K562 (cell line): ENCODE measurements around the gene PCED1B. TPM values are rescaled to one million over a fixed set of nuclear protein-coding genes. Genes with fewer than 3 reads are reported as not detected.

Experiments
- ATAC-seq: fragments of 200-7000 bp; cut with Tn5 transposase; 3 replicates; pipeline ENCODE4 v1.9.1; 2020; ENCODE audit warnings: moderate library complexity
- BruUV-seq: library from RNA; stranded (reverse); fragments of 400-500 nt; replicated peaks from 2 replicates; lab custom pipeline; 2021; lab: Mats Ljungman, UMichigan
- CTCF ChIA-PET: fragments of 300-600 bp; formaldehyde crosslinking; extraction: SDS; loops from one replicate; lab custom pipeline; 2021; ENCODE audit warnings: low intra/inter-chr PET ratio; lab: Yijun Ruan, JAX
- POLR2A ChIA-PET: fragments of 300-600, 350-650 bp; sonication (Branson Sonifier 250); formaldehyde crosslinking; extraction: SDS; loops from one replicate; lab custom pipeline; 2021; ENCODE audit warnings: antibody characterized with exemption, inconsistent platforms; lab: Yijun Ruan, JAX
- DNase-seq, 4 experiments: peaks; one replicate each; pipeline versions ENCODE4 v3.0.0 to v3.0.0-alpha.2; 2011 to 2018; ENCODE audit warnings: low spot score in 3 of 4, mixed read lengths in 3 of 4; ENCODE audit errors: extremely low read depth in 1 of 4
- FAIRE-seq: peaks from 2 replicates; lab custom pipeline; 2011; peaks lifted over from hg19 to GRCh38; lab: Jason Lieb, UNC
- H2AFZ ChIP-seq: 2 replicates; pipeline ENCODE4 v1.6.0; 2011; ENCODE audit warnings: low read depth, low read length, control low read depth, inconsistent platforms
- H3K27ac ChIP-seq: fragments of 200-600 bp; 3 replicates; pipeline ENCODE4 v1.8.0; 2011; ENCODE audit warnings: low read depth, mild to moderate bottlenecking, control low read depth, inconsistent platforms, low read length, moderate library complexity, mixed read lengths; ENCODE audit errors: extremely low read depth
- H3K27me3 ChIP-seq, 2 experiments: fragments of 300-600 bp in 1 of 2; 2 replicates in 1 of 2; 3 replicates in 1 of 2; pipeline versions ENCODE4 v1.6.0 to v1.8.0; 2011; ENCODE audit warnings: inconsistent platforms in 2 of 2, low read length in 2 of 2, mild to moderate bottlenecking in 1 of 2, mixed read lengths in 1 of 2, moderate library complexity in 1 of 2; ENCODE audit not compliant: control insufficient read depth in 2 of 2, insufficient read depth in 2 of 2
- H3K36me3 ChIP-seq: fragments of 300-600 bp; 3 replicates; pipeline ENCODE4 v1.8.0; 2011; ENCODE audit warnings: mild to moderate bottlenecking, low read length, inconsistent platforms; ENCODE audit not compliant: control insufficient read depth, insufficient read depth
- H3K4me1 ChIP-seq, 2 experiments: fragments of 200-600 bp in 1 of 2; replicated peaks in 1 of 2; 2 replicates in 1 of 2; 3 replicates in 1 of 2; pipeline versions ENCODE4 v1.5.1 to v1.8.0; 2011; ENCODE audit warnings: inconsistent platforms in 2 of 2, low read length in 2 of 2, mild to moderate bottlenecking in 1 of 2, mixed read lengths in 1 of 2, moderate library complexity in 1 of 2; ENCODE audit not compliant: control insufficient read depth in 2 of 2, insufficient read depth in 2 of 2
- H3K4me2 ChIP-seq: 2 replicates; pipeline ENCODE4 v1.6.1; 2011; ENCODE audit warnings: low read length, control low read depth, inconsistent platforms, mixed read lengths; ENCODE audit not compliant: insufficient read depth
- H3K4me3 ChIP-seq: fragments of 200-600 bp; sonication (generic), shearing (Covaris generic); 2 replicates; pipeline ENCODE4 v1.5.1; 2016; ENCODE audit warnings: control low read depth, inconsistent platforms
- H3K79me2 ChIP-seq: fragments of 200-600 bp; 3 replicates; pipeline ENCODE4 v1.8.0; 2011; ENCODE audit warnings: low read length, inconsistent platforms; ENCODE audit not compliant: control insufficient read depth, insufficient read depth
- H3K9ac ChIP-seq, 2 experiments: 2 replicates each; pipeline versions ENCODE4 v1.6.0 to v1.6.1; 2011; ENCODE audit warnings: low read depth in 2 of 2, low read length in 2 of 2, control low read depth in 1 of 2, inconsistent platforms in 1 of 2, mild to moderate bottlenecking in 1 of 2, mixed read lengths in 1 of 2; ENCODE audit not compliant: insufficient read depth in 1 of 2
- H3K9me1 ChIP-seq: one replicate; pipeline ENCODE4 v1.6.0; 2011; ENCODE audit warnings: inconsistent platforms, mild to moderate bottlenecking, low read length, moderate library complexity; ENCODE audit not compliant: control insufficient read depth, insufficient read depth
- H3K9me3 ChIP-seq: replicated peaks from 2 replicates; pipeline ENCODE4 v1.5.1; 2011; ENCODE audit warnings: low read depth, low read length, inconsistent platforms; ENCODE audit not compliant: control insufficient read depth, insufficient read depth
- H4K20me1 ChIP-seq: replicated peaks from 2 replicates; pipeline ENCODE4 v1.6.1; 2011; ENCODE audit warnings: low read length, inconsistent platforms, mixed read lengths; ENCODE audit not compliant: control insufficient read depth, insufficient read depth
- ARID1B ChIP-seq: fragments of 450-650 bp; IDR thresholded peaks from 2 replicates; pipeline ENCODE4 v1.6.1; 2016; ENCODE audit warnings: antibody characterized with exemption, mild to moderate bottlenecking, inconsistent platforms
- CTBP1 ChIP-seq: fragments of 450-650 bp; IDR thresholded peaks from 2 replicates; pipeline ENCODE4 v1.6.1; 2016; ENCODE audit warnings: borderline replicate concordance
- CXXC5 ChIP-seq: fragments of 250-450 bp; sonication (Bioruptor Pico); IDR thresholded peaks from 2 replicates; pipeline ENCODE4 v1.8.0; 2022; ENCODE audit warnings: inconsistent platforms, mild to moderate bottlenecking, moderate library complexity
- JUND ChIP-seq, 2 experiments: IDR thresholded peaks; 2 replicates in 1 of 2; 3 replicates in 1 of 2; pipeline ENCODE4 v1.6.1; 2011; ENCODE audit warnings: borderline replicate concordance in 2 of 2, low read depth in 2 of 2, low read length in 2 of 2, improper control_type of control experiment in 1 of 2, missing biosample characterization in 1 of 2, missing genetic modification characterization in 1 of 2, missing genetic modification reagents in 1 of 2
- NFIX ChIP-seq: fragments of 250-450 bp; sonication (Bioruptor Pico); IDR thresholded peaks from 2 replicates; pipeline ENCODE4 v1.4.0; 2020; ENCODE audit warnings: low read depth, mild to moderate bottlenecking, moderate library complexity
- PRMT5 ChIP-seq: sonication (generic); formaldehyde crosslinking; IDR thresholded peaks from 2 replicates; pipeline ENCODE4 v1.5.0; 2020; ENCODE audit warnings: missing genetic modification reagents
- RFX1 ChIP-seq: fragments of 450-650 bp; IDR thresholded peaks from 2 replicates; pipeline ENCODE4 v1.6.1; 2016; ENCODE audit warnings: mild to moderate bottlenecking, moderate library complexity
- SMARCA4 ChIP-seq: fragments of 450-650 bp; IDR thresholded peaks from 2 replicates; pipeline ENCODE4 v1.6.1; 2016
- SMC3 ChIP-seq: conservative IDR thresholded peaks from 2 replicates; pipeline ENCODE4 v1.6.1; 2011; ENCODE audit warnings: low read depth, low read length, improper control_type of control experiment; ENCODE audit not compliant: insufficient read depth
- YY1 ChIP-seq, 3 experiments: IDR thresholded peaks; 2 replicates each; pipeline ENCODE4 v1.6.1; 2011; ENCODE audit warnings: low read length in 2 of 3, mild to moderate bottlenecking in 2 of 3, moderate library complexity in 2 of 3, borderline replicate concordance in 1 of 3, control low read depth in 1 of 3, low read depth in 1 of 3; ENCODE audit not compliant: insufficient read depth in 3 of 3, insufficient replicate concordance in 2 of 3, control insufficient read depth in 1 of 3, insufficient read length in 1 of 3; ENCODE audit errors: extremely low read depth in 1 of 3
- WGBS: fragments of 100-300 bp; shearing (Covaris generic); methylation state at CpG from one replicate; pipeline ENCODE4 v1.1.6; 2016; ENCODE audit warnings: low coverage, mixed read lengths; ENCODE audit not compliant: insufficient coverage; ENCODE audit errors: missing lambda C conversion rate; 5-methylcytosine and 5-hydroxymethylcytosine counted together
- in situ Hi-C: fragments of 300-500 bp; cut with MboI; formaldehyde crosslinking; loops from 4 replicates; pipeline ENCODE4 v1.15.0; 2018; ENCODE audit warnings: inconsistent platforms, mixed read lengths
- intact Hi-C: fragments of 100-400 bp; cut with micrococcal nuclease; formaldehyde crosslinking; loops from 2 replicates; pipeline ENCODE4 v1.14.2; 2022
- polyA plus RNA-seq, 8 experiments: library from polyadenylated mRNA; depleted of rRNA in 4 of 8; stranded (reverse) in 5 of 8; unstranded in 3 of 8; fragments of >200 nt; fragmentation: Nextera tagmentation in 2 of 8; fragmentation: Illumina TruSeq in 1 of 8; extraction: Ambion mirVana in 2 of 8; extraction: Trizol in 1 of 8; gene quantifications; 2 replicates each; pipeline versions ENCODE4 v1.2.1 to v1.2.3, GENCODE V29; 2011 to 2014; ENCODE audit warnings: inconsistent platforms in 1 of 8, missing spikeins in 1 of 8
- total RNA-seq, 7 experiments: library from RNA; depleted of rRNA in 6 of 7; stranded (reverse); fragments of >200 nt in 6 of 7; fragmentation: Illumina TruSeq in 2 of 7; extraction: Trizol in 2 of 7; gene quantifications; 2 replicates each; pipeline versions ENCODE4 v1.2.1 to v1.2.3, GENCODE V29; 2011 to 2021; ENCODE audit warnings: low replicate concordance in 1 of 7
- TF ChIP-seq, protein P1 (sequence below), 2 experiments: IDR thresholded peaks; 2 replicates each; pipeline ENCODE4 v1.6.1; 2011; ENCODE audit warnings: borderline replicate concordance in 1 of 2, control low read depth in 1 of 2, low read depth in 1 of 2, low read length in 1 of 2, mild to moderate bottlenecking in 1 of 2, mixed read lengths in 1 of 2, moderate library complexity in 1 of 2; ENCODE audit not compliant: insufficient read depth in 1 of 2, insufficient read length in 1 of 2, poor library complexity in 1 of 2, severe bottlenecking in 1 of 2; ENCODE audit errors: extremely low read depth in 1 of 2
- TF ChIP-seq, protein P2 (sequence below): fragments of 250-450 bp; sonication (Bioruptor Pico); IDR thresholded peaks from 2 replicates; pipeline ENCODE4 v1.5.0; 2020; ENCODE audit warnings: mild to moderate bottlenecking, borderline replicate concordance
- TF ChIP-seq, protein P3 (sequence below): fragments of 250-450 bp; sonication (Bioruptor Pico); IDR thresholded peaks from 2 replicates; pipeline ENCODE4 v1.8.0; 2021; ENCODE audit warnings: borderline replicate concordance, mild to moderate bottlenecking, moderate library complexity; ENCODE audit not compliant: poor library complexity, severe bottlenecking

Gene PCED1B
- total and polyA plus RNA-seq, 9 of the 15 experiments (the other 6 are each of a cell fraction or from before 2014, with no cell fraction given): 1.2 to 9.3 (median 2.5) TPM

DNA sequence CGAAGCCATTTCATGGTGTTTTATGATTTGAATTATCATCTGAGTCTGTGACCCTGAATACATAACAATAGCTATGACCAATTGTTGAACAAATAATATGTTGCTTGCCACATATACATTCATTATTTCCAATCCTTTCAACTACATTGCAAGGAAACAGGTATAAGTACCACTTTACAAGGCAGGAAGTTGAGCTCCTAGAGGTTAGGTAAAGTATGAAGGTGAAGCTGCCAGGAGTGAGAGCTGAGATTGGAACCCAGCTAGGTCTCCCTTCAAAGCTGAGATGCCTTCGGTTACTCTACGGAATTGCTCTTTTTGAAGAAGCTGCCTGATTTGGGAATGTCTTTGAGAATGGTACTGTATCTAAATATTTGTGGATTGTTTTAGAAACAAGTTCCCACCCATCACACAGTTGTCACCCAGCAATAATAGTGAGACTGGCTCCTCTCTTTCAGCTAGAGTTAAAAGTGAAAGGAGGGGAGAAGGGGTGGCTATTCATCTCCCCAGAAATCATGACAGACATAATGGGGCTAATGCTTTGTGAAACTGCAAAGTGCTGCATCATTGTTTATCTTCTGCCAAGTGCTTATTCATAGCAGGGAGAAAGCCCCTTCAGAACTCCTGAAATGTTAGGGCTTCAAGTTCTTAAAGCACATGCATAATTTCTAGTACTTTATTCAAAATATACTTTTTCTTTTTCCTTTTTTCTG is 76.2 kb downstream of the PCED1B start (continued):
- TF ChIP-seq, protein P1, sequence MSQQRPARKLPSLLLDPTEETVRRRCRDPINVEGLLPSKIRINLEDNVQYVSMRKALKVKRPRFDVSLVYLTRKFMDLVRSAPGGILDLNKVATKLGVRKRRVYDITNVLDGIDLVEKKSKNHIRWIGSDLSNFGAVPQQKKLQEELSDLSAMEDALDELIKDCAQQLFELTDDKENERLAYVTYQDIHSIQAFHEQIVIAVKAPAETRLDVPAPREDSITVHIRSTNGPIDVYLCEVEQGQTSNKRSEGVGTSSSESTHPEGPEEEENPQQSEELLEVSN (IDR thresholded peaks at IDR 0.05; ENCODE audit: borderline replicate concordance in 1 of 2, extremely low read depth in 1 of 2, insufficient read depth in 1 of 2, insufficient read length in 1 of 2, low read depth in 1 of 2, low read length in 1 of 2, poor library complexity in 1 of 2, severe bottlenecking in 1 of 2): no peak
- TF ChIP-seq JUND (IDR thresholded peaks at IDR 0.05; ENCODE audit: borderline replicate concordance, low read depth, low read length) (0 out of 2 replicates have a peak, but pooled peaks have one; percentile 31), JUND (tag; IDR thresholded peaks at IDR 0.05; ENCODE audit: borderline replicate concordance, low read depth, low read length) (peak; percentile 52; the same call in 1 of the 3 replicates), NFIX (CRISPR knock-in tag) (no peak), PRMT5 (CRISPR knock-in tag) (no peak), SMARCA4 (peak; percentile 48), ARID1B (peak; percentile 51; the same call in 1 of the 2 replicates)
- TF ChIP-seq, all 486 proteins: peak for 28

DNA sequence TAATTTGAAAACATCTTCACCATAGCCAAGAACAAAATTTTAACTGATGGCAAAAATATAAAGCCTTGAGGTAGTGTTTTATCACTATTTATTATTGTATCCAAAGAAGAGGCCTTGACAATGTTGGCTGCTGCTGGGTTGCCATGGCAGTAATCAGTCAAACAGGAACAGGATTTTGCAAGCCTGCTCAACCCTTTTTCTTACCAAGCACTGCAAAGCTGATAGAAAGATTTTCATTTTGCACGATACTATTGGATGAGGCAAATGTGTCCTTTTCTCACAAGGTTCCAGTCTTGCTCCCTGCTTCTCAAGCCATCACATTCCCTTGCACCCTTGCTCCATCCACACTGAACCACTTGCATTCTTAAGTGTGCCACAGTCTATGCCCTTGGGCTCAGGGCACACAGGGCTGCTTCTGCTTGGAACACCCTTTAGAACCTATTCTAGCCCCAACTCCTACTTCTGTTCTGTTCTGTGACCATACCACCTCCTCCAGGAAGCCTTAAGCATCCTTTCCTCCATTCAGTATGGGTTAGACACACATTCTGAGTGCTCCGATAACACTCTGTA is 76.8 kb downstream of the PCED1B start:
- no peaks in the 10 kb centered on the region for H3K79me2 ChIP-seq
- ChIA-PET CTCF (no interaction called here), POLR2A (interaction anchor here (0.6 to 2.3 kb wide), 5 partner anchors 9 to 66 kb away, joined by 3 to 7 read pairs (median 3); no protein-coding TSS in a partner anchor)
- peak overlapping the region; percentile 58; the same call in 1 of the 2 replicates for H3K4me2 ChIP-seq
- H3K27ac ChIP-seq: peak overlapping the region; percentile 59; the same call in 2 of the 3 replicates
- no peaks in the 10 kb centered on the region for H3K36me3 ChIP-seq
- H3K27me3 ChIP-seq: no peaks in the 10 kb centered on the region
- no peaks in the 10 kb centered on the region for H4K20me1 ChIP-seq
- in situ Hi-C loops (no loop called here), intact Hi-C loops (no loop called here)
- peaks cover 3 to 14% of the 10 kb centered on the region in 2 experiments; a peak in 4 of 5 replicates for H3K4me1 ChIP-seq
- DNase-seq (peak in 2 of 4 experiments; percentile 36 to 65), FAIRE-seq (peak; percentile 65), ATAC-seq (peak; percentile 82)
- WGBS: 46% methylated on average over 2 of the region's 2 CpGs
- no peaks in the 10 kb centered on the region for H3K9me1 ChIP-seq
- no peak overlapping the region for H3K4me3 ChIP-seq
- BruUV-seq: no TSS peak
- no peaks in the 10 kb centered on the region for H3K9me3 ChIP-seq
- H2AFZ ChIP-seq: peak overlapping the region; percentile 28; the same call in 1 of the 2 replicates
- 0 out of 4 replicates have a peak overlapping the region, but pooled peaks of 1 of the 2 experiments have one; percentile 23 for H3K9ac ChIP-seq
- TF ChIP-seq, protein P2, sequence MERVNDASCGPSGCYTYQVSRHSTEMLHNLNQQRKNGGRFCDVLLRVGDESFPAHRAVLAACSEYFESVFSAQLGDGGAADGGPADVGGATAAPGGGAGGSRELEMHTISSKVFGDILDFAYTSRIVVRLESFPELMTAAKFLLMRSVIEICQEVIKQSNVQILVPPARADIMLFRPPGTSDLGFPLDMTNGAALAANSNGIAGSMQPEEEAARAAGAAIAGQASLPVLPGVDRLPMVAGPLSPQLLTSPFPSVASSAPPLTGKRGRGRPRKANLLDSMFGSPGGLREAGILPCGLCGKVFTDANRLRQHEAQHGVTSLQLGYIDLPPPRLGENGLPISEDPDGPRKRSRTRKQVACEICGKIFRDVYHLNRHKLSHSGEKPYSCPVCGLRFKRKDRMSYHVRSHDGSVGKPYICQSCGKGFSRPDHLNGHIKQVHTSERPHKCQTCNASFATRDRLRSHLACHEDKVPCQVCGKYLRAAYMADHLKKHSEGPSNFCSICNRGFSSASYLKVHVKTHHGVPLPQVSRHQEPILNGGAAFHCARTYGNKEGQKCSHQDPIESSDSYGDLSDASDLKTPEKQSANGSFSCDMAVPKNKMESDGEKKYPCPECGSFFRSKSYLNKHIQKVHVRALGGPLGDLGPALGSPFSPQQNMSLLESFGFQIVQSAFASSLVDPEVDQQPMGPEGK (CRISPR knock-in tag): no peak
- no peak for TF ChIP-seq YY1 (IDR thresholded peaks at IDR 0.05; ENCODE audit: borderline replicate concordance in 1 of 3, control insufficient read depth in 1 of 3, extremely low read depth in 1 of 3, insufficient read depth in 3 of 3, insufficient read length in 1 of 3, insufficient replicate concordance in 2 of 3, low read depth in 1 of 3, low read length in 2 of 3)
- TF ChIP-seq, protein P3, sequence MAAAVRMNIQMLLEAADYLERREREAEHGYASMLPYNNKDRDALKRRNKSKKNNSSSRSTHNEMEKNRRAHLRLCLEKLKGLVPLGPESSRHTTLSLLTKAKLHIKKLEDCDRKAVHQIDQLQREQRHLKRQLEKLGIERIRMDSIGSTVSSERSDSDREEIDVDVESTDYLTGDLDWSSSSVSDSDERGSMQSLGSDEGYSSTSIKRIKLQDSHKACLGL (CRISPR knock-in tag): no peak
- TF ChIP-seq SMC3: no peak
- TF ChIP-seq RFX1: peak; percentile 94
- peak; percentile 15; the same call in 1 of the 2 replicates for TF ChIP-seq CTBP1
- TF ChIP-seq CXXC5 (CRISPR knock-in tag): no peak
